ENCODE results near the gene SYT1.
A peak's percentile ranks its signal among the peaks of the same experiment; 100 is the strongest.
"Not testable (repeated sequence)": the region's sequence is repeated elsewhere in the genome, so short reads cannot be mapped to it uniquely, and the experiment has no call there.

Gene SYT1

DNA sequence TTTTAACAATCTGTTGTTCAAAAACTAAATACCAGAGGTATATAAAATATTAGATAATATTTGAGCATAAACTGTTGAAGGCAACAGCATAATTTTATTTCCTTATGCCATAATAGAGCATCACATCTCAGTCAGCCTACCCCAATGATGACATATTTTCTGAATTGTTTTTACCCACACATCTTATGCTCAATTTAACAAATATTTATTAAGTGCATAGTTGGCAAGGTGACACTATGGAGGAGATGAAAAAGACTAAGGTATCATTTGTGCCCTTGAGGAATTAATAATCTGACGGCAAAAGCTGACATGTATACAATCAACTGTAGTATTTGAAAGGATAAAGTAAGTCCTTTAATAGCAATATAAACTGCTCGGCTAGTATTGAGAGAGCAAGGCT is 102.4 kb downstream of the SYT1 start:
- DNase-seq (ENCODE audit: low read depth): no peak

DNA sequence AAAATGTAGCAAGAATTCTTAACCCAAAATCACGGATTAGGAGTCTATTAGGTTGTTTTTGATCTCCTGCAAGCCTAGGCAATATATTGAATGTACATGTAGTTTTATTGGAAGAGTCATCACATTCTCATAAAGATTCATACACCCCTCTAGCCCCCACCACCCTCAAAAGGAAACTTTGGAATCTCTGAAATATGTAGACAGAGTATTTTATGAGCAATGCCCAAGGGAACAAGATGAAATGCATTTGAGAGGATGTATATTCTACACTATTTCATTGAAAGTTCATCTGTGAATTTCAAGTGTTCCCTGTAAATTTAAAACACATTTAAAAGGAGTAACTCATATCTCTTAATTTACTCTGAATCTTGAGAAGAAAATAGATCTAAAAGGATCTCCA is 103.7 kb downstream of the SYT1 start:
- no peak for DNase-seq (ENCODE audit: low read depth)

DNA sequence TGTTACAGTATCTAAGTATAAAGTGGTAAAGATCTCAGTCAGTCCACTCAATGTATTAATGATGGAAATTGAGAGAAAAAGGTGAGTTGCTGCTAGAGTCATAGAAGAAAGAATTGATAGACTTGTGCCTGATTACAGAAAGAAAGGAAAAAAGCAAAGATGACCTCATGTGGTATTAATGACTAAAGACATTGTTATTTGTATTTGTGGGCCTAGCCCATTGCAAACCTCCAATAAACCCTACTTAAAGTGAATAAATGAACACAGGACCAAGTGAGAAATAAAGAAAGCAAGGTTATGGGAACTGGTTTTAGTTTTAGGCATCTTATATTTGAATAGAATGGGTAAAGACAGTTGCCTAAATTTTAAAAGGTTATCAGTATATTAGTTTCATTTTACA is 105.5 kb downstream of the SYT1 start:
- DNase-seq (ENCODE audit: low read depth): peak; percentile 5

DNA sequence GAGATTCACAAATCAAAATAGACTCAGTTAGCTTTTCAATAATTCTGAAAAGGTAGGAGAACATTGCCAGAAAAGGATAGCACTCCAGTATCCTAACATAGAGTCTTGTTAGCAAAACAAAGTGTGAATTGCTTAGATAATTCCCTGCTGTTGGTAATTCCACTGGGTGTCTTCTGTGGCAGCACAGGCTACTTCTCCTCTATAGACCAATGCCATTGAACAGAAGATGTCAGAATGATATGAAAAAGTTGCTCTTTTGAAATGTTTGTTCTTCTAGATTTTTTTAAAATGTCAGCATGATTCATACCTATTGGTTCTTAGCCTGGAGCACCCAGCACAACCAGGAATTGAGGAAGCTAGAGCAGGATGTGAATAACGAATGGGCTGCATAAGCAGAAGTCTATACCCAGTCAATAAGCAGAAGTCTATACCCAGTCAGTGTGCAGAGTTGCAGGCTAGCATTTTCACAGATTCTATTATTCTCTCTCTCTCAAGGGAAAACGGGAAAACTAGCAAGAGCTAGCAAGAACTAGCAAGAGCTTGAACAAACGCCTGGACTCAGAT is 112.8 kb downstream of the SYT1 start:
- DNase-seq (ENCODE audit: low read depth): no peak

DNA sequence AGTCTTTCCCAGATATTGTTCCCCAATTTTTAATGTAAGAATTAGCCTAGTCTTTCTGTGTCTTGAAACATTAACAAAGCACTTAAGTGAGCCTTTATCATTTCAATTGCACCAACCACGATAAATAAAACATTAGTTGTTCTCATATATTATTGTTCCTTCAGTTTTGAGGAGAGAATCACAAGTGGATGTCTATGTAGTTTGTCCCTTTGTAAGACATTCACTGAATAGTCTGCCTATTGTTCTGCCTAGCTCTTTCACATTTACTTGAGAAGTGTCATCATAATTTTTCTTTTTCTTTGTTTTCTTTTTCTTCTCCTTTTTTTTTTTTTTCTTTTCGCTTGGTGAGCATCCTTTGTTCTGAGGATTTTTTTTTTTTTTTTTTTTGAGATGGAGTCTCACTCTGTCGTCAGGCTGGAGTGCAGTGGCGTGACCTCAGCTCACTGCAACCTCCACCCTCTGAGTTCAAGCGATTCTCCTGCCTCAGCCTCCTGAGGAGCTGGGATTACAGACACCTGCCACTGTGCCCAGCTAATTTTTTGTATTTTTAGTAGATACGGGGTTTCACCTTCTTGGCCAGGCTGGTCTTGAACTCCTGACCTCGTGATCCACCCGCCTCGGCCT is 129.7 kb downstream of the SYT1 start:
- DNase-seq (ENCODE audit: low read depth): no peak

DNA sequence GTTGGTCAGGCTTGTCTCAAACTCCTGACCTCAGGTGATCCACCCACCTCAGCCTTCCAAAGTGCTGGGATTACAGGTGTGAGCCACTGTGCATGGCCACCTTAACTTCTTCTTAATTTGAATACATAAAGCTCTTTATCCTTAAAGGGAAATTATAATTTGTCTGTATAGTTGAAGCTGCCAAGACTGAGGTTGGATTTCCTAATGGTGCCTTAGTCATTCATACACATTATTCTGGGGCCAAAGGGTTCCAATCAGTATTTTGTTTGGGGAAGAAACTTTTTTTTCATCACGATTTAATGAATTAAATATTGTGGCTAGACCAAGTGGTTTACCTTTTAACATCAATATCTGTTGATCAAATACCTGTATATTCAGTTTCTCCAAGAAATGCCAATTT is 135.9 kb downstream of the SYT1 start:
- peak; percentile 8 for DNase-seq (ENCODE audit: low read depth)

DNA sequence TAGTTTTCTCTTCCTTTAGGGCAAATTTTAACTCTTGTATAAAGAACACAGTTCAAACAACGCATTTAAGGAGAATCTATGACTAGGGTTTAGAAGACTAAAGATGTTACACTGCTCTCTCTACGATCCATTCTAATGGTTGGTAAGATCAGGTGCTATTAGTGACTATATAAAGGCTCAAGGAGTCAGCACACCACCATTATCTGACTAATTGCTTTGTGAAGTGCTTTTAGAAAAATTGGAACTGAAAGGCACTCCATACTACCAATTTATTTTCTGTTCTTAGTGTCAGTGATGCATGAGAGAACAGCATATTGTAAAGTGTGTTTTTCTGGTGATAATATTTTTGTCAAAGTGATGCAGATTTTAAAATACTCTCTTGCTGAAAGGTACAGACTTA is 136.8 kb downstream of the SYT1 start:
- DNase-seq (ENCODE audit: low read depth): no peak

DNA sequence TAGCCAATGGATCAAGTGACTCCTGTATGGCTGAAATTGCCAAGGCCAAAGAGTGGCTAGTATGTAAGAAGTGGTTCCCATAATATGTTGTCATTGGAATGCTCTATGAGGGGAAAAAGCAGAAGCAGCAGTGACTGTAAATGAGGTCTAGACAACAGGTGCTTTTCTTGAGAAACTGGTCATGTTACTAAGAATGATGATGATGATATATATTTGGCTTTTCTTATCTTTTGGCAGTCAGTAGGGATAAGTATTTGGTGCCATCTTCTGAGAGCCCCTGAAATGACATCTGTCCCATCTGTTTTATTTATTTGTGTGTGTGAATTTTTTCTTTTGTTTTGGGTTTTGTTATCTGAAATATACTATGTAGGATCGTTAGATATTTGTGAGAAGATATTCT is 141.7 kb downstream of the SYT1 start:
- peak; percentile 31 for DNase-seq (ENCODE audit: low read depth)

DNA sequence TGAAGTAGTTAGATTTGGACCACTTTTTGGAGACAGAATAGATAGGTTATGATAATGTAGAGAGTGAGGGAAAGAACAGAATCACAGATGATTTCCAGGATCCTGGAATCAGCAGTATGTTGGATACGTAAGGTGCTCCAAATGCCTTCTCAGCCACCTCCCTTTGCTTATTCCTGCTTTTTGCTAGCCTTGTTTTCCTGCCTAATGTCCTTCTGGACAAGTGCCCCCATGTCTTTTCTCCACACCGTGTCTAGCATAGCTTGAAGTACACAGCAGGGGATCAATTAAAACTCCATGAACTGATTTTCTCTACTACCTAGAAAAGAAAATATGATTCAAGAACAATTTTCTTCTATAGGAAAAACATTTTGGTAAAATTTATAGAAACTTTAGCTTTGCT is 144.0 kb downstream of the SYT1 start:
- DNase-seq (ENCODE audit: low read depth): no peak

DNA sequence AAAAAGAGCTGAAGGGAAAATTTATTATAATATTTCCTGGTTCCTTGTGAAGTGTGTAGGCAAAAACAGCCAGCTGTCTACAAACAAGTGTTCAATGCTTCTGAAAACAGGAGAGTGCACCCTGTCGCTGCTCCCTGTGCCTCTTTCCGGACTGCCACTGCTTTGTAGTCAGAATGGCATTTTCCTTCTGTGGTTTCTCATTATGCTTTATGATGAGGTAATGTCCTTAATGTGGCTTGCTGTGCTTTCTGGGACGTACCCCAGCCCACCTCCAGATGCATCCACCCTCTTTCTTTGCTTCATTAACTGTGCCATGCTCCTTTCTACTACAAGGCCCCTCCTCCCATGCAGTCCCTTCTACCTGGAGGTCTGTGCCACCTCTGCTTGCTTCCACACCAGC is 148.1 kb downstream of the SYT1 start:
- no peak for DNase-seq (ENCODE audit: low read depth)

DNA sequence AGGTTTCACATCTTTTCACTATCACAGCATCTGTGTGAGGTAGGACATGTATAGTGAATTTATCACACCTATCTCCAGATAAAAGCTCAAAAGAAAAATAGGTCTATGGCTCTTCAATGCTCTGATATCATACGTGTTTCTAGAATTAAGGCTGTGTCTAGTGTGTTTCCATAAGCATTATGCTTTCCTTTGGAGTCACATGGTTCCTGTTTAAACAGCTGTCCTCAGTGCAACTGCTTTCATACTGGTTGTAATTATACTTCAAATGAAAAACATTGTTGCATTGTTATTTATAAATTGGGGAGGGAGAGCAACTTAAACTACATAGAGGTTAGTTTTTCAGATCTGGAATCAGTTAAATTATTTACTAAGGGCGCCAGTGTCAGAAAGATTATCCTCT is 151.6 kb downstream of the SYT1 start:
- DNase-seq (ENCODE audit: low read depth): no peak

DNA sequence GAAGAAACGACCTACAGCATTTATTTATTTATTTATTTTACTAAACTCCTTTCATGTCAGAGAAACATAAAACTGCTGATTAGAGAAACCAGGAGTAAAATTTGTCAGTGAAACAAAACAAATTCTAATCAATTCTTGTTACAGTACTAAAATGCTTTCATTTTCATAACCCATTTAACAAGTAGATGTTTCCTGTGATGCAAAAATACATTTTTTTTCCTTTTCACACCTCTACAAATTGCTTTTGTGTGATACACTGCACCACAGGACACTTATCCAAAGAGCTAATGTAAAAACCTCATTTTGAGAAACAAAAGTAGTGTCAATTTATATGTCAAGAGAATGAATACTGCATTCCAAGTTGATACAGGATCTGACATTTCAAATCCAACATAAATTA is 155.1 kb downstream of the SYT1 start:
- DNase-seq (ENCODE audit: low read depth): no peak

DNA sequence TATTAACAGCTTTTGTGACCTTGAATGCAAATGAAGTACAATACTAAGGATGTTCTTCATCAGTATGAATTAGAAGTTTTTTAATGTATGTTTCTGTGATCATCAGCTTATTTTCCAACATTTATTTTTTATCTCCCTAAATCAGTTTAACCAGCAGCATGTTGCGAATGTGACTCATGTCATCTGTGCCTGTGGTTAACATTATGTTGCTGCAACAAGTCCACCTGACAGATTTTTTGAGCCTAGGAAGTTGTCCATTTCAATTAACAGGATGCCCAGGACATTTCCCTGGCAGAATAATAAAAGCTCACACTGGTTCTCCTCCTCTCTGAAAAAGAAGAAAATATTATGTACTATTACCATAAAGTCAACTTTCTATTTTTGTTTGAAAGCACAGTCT is 155.5 kb downstream of the SYT1 start:
- DNase-seq (ENCODE audit: low read depth): peak; percentile 50

DNA sequence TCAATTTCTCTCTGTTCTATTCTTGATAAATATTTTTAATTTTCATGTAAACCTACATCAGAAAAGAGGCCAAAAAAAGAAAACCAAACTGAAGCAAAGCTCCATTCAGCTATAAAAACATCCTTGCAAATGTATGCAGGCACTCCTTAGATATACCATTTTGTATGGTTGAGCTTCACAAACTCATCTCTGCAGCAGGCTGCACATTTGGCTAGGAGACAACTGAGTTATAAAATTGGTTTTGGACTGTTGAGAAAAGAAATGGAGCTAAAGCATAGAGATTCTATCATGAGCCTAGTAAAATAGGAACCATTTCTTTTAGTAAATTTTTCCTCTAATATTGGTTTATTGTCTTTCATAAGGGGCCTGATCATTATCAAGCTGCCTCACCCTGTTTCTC is 156.4 kb downstream of the SYT1 start:
- DNase-seq (ENCODE audit: low read depth): no peak

DNA sequence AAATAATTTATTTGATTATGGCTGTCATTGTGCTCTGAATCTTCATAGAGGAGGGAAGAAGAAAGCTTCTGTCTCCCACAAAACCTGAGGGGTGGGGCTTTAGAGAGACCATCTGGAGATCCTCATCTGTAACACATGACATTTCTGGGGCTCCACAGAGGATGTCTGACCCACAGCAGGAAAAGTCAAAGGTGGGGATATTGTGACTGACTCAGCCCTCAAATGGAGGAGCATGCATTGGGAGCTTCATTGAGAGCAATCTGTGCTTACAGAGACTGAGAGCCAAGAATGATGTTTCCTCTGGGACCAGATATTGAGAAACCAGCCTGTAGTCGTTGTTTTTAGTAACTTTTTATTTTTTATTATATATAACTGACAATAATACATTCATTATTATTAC is 158.7 kb downstream of the SYT1 start:
- no peak for DNase-seq (ENCODE audit: low read depth)

DNA sequence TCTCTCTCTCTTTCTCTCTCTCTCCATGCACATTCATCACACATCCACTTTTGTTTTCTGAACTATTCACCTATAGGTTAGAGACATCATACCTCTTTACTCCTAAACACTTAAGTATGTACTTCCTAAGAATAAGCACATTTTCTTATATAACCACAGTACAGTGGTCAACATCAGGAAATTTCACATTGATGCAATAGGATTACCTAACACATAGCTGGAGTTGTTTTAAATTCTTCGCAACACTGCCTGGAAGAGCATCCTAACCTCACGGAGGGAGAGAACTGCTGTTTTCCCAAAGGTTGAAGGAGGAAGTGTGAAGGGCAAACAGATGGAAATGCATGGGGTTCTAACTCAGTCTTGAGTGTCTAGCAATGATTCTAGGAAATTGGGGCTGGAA is 159.2 kb downstream of the SYT1 start:
- DNase-seq (ENCODE audit: low read depth): peak; percentile 66

DNA sequence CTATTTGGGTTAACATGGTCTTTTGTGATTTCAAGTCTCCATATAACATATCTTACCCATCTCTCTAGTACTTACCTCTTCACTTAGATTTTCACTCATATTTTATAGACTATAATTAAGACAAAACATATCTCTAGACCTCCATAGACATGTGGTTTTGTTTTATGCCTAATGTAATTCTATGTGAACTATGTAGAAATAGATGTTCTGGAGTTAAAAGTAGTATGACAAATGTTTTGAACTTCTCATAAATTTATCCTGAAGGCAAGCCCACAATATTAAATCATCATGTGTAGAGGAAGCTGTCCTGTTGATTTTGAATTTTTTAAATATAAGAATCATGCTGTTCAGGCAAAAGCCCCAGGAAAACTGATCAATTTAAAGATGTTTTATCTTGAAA is 169.2 kb downstream of the SYT1 start:
- no peak for DNase-seq (ENCODE audit: low read depth)

DNA sequence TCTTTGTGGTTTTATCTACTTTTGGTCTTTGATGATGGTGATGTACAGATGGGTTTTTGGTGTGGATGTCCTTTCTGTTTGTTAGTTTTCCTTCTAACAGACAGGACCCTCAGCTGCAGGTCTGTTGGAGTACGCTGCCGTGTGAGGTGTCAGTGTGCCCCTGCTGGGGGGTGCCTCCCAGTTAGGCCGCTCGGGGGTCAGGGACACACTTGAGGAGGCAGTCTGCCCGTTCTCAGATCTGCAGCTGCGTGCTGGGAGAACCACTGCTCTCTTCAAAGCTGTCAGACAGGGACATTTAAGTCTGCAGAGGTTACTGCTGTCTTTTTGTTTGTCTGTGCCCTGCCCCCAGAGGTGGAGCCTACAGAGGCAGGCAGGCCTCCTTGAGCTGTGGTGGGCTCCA is 180.2 kb downstream of the SYT1 start:
- DNase-seq (ENCODE audit: low read depth): not testable (repeated sequence)

DNA sequence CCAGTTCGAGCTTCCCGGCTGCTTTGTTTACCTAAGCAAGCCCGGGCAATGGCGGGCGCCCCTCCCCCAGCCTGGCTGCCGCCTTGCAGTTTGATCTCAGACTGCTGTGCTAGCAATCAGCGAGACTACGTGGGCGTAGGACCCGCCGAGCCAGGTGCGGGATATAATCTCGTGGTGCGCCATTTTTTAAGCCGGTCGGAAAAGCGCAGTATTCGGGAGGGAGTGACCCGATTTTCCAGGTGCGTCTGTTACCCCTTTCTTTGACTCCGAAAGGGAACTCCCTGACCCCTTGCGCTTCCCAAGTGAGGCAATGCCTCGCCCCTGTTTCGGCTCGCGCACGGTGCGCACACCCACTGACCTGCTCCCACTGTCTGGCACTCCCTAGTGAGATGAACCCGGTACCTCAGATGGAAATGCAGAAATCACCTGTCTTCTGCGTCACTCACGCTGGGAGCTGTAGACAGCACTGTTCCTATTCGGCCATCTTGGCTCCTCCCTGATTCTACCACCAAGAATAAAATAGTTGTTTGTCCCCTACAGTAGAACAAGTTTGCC is 180.7 kb downstream of the SYT1 start:
- not testable (repeated sequence) for DNase-seq (ENCODE audit: low read depth)

DNA sequence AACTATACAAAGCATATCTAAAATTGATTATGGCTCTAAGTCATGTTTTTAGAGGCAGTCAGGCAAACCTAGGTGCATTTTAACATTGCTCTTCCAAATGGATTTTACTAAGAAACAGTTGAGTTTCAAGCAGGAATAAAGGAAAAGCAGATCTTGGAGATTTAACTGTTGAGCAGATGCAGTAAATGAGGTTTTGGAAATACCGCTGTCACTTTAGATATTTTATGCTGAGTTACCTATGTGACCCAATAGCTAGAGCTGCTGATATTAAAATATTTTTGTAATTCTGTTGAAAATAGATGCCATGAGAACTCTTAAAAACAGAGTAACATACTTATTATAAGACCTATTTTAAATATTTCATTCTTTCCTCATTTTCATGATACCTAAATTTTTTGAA is 181.4 kb downstream of the SYT1 start:
- no peak for DNase-seq (ENCODE audit: low read depth)

DNA sequence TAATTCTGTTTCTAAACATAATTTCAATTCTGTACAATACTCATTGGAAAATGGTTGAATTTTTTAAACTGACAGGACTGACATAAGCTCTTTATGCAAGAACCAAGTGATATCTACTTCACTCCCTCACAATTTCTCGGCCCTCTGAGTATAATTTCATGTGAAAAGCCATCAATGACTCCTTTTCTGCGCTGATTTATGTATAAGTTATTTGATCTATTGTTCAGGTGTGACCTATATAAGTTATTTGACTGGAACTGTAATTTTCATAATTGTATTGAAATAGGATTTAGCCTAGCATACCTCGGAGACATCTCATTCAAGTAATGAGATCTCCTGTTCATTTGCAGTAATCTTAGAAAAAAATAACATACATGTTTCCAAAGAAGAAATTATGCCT is 184.4 kb downstream of the SYT1 start:
- no peak for DNase-seq (ENCODE audit: low read depth)

DNA sequence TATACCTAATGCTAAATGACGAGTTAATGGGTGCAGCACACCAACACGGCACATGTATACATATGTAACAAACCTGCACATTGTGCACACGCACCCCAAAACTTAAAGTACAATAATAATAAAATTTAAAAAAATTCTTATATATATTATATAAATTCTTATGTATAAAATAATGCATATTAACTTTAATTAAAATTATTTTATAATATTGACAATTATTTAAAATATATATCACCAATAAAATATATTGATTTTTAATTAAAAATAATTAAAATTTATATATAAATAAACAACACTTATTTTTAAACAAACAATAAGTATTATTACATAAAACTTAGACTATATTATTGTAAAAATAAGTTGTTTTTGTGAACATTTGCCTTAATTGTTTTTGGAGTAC is 188.8 kb downstream of the SYT1 start:
- DNase-seq (ENCODE audit: low read depth): no peak

DNA sequence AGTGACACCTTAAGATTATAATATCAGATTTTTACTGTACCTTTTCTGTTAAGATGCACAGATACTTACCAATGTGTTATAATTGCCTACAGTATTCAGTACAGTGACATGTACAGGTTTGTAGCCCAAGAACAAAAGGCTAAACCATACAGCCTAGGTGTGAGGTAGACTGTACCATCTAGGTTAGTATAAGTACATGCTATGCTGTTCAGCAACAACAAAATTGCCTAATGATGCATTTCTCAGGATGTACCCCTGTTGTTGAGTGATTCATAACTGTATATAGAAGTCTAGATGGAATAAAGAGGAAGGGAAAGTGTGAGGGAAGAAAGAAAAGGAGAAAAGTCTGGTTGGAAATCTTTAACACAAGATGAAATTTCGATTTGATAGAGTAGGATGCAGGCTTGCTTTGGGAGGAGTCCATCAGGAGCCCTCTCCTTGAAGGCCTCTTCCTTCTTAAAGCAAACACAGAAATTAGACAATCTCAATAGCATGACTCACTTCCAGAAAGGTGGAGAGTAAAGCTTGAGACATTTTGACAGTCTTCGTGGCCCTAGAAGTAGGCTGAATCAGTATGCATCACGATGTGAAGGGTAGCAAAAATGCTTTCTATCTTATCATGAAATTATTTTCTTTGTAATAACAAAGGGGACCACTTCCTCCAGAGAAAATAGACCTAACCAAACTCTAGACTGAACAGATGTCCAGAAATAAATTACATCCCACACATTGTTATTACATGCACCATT is 191.5 kb downstream of the SYT1 start:
- DNase-seq (ENCODE audit: low read depth): peak; percentile 75

DNA sequence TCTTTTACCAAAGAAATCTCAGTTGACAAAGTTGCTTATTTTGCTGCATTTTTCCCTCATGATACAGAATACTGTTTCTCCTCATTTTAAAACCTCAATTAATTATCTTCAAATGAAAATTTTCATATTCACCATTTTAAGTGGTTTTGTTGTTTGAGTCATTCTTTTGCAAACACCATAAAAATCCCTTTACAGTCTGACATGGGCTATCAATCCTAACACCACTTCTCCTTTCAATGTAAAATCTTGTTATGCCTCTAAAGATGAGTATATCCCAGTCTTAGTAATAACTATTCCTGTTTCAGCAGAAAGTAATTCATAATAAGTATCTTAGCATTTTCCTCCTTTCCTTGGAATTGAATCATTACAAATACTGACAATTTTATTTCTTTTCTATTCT is 192.2 kb downstream of the SYT1 start:
- DNase-seq (ENCODE audit: low read depth): peak; percentile 58

All from amniotic epithelial cell (primary cell).